Karpas-422 (cell line): ENCODE data around the gene TMEM252. TPM values are rescaled to one million over a fixed set of nuclear protein-coding genes. Genes with fewer than 3 reads are reported as not detected.

Experiments used
- DNase-seq: peaks from one replicate; pipeline ENCODE4 v3.0.0-alpha.2; 2015
- H2AFZ ChIP-seq: fragments of 200-600 bp; sonication (generic); 2 replicates; pipeline ENCODE4 v1.6.1; 2014; ENCODE audit warnings: antibody characterized with exemption, low read length, mixed read lengths
- H3K27ac ChIP-seq: fragments of 200-600 bp; sonication (generic); 2 replicates; pipeline ENCODE4 v1.5.1; 2014; ENCODE audit warnings: mild to moderate bottlenecking, low read length, moderate library complexity
- H3K27me3 ChIP-seq: fragments of 200-600 bp; sonication (generic); 2 replicates; pipeline ENCODE4 v1.6.1; 2014; ENCODE audit warnings: low read length, mixed read lengths
- H3K36me3 ChIP-seq: fragments of 200-600 bp; sonication (generic); 2 replicates; pipeline ENCODE4 v1.6.1; 2014; ENCODE audit warnings: low read length, mixed read lengths; ENCODE audit not compliant: insufficient read depth
- H3K4me1 ChIP-seq: fragments of 200-600 bp; sonication (generic); 2 replicates; pipeline ENCODE4 v1.6.1; 2014; ENCODE audit warnings: mild to moderate bottlenecking, low read length, mixed read lengths
- H3K4me2 ChIP-seq: fragments of 200-600 bp; sonication (generic); 2 replicates; pipeline ENCODE4 v1.6.1; 2014; ENCODE audit warnings: low read length, low read depth, mild to moderate bottlenecking; ENCODE audit not compliant: poor library complexity, severe bottlenecking
- H3K4me3 ChIP-seq: fragments of 200-600 bp; sonication (generic); 2 replicates; pipeline ENCODE4 v1.5.1; 2014; ENCODE audit warnings: mild to moderate bottlenecking, antibody characterized with exemption, low read length, mixed read lengths
- H3K79me2 ChIP-seq: fragments of 200-600 bp; sonication (generic); 2 replicates; pipeline ENCODE4 v1.6.1; 2014; ENCODE audit warnings: mild to moderate bottlenecking, low read length, mixed read lengths
- H3K9ac ChIP-seq: fragments of 200-600 bp; sonication (generic); 2 replicates; pipeline ENCODE4 v1.6.0; 2014; ENCODE audit warnings: low read length
- H3K9me2 ChIP-seq: fragments of 200-600 bp; sonication (generic), shearing (Covaris generic); replicated peaks from 2 replicates; pipeline ENCODE4 v1.6.0; 2014; ENCODE audit warnings: mild to moderate bottlenecking, low read length, moderate library complexity; ENCODE audit not compliant: insufficient read depth
- H3K9me3 ChIP-seq: fragments of 300-700, 200-600 bp; sonication (generic); 2 replicates; pipeline ENCODE4 v1.6.1; 2014; ENCODE audit warnings: low read length, mixed read lengths
- H4K20me1 ChIP-seq: fragments of 200-600 bp; sonication (generic); 2 replicates; pipeline ENCODE4 v1.6.1; 2014; ENCODE audit warnings: mild to moderate bottlenecking, antibody characterized with exemption, low read length, low read depth; ENCODE audit not compliant: insufficient read depth
- total RNA-seq: library from RNA; depleted of rRNA; stranded (reverse); fragments of >200 nt; shearing (Covaris generic); gene quantifications from 2 replicates; pipeline ENCODE4 v1.2.3, GENCODE V29; 2014; ENCODE audit warnings: low replicate concordance

Gene TMEM252
- total RNA-seq, 1 experiment from 2014 or later = not detected

GRCh38 chr9:68509689-68510088 lies 31.0 kb downstream of the TMEM252 start:
- Histone ChIP-seq H3K9me2 (no peaks in the 10 kb centered on the region), H3K4me2 (no peak overlapping the region), H3K36me3 (no peaks in the 10 kb centered on the region), H3K4me3 (no peak overlapping the region), H3K27me3 (no peaks in the 10 kb centered on the region), H3K4me1 (peaks cover 7% of the 10 kb centered on the region), H3K9ac (no peak overlapping the region), H3K27ac (no peak overlapping the region), H4K20me1 (no peaks in the 10 kb centered on the region), H2AFZ (no peak overlapping the region), H3K9me3 (no peaks in the 10 kb centered on the region), H3K79me2 (no peaks in the 10 kb centered on the region)
- no peak for DNase-seq

GRCh38 chr9:68508547-68508946 lies 32.1 kb downstream of the TMEM252 start:
- Histone ChIP-seq H3K9me3 (no peaks in the 10 kb centered on the region), H3K4me2 (no peak overlapping the region), H4K20me1 (no peaks in the 10 kb centered on the region), H3K36me3 (no peaks in the 10 kb centered on the region), H2AFZ (no peak overlapping the region), H3K9me2 (no peaks in the 10 kb centered on the region), H3K9ac (no peak overlapping the region), H3K4me1 (peaks cover 7% of the 10 kb centered on the region), H3K27ac (no peak overlapping the region), H3K79me2 (no peaks in the 10 kb centered on the region), H3K27me3 (no peaks in the 10 kb centered on the region), H3K4me3 (no peak overlapping the region)
- no peak for DNase-seq

GRCh38 chr9:68507806-68508145 lies 32.9 kb downstream of the TMEM252 start:
- Histone ChIP-seq H3K36me3 (no peaks in the 10 kb centered on the region), H3K79me2 (no peaks in the 10 kb centered on the region), H3K27ac (no peak overlapping the region), H3K4me1 (peaks cover 7% of the 10 kb centered on the region), H3K4me3 (no peak overlapping the region), H3K9me3 (no peaks in the 10 kb centered on the region), H3K27me3 (no peaks in the 10 kb centered on the region), H3K9ac (no peak overlapping the region), H3K9me2 (no peaks in the 10 kb centered on the region), H4K20me1 (no peaks in the 10 kb centered on the region), H2AFZ (no peak overlapping the region), H3K4me2 (no peak overlapping the region)
- no peak for DNase-seq

GRCh38 chr9:68507130-68507805 lies 33.4 kb downstream of the TMEM252 start:
- Histone ChIP-seq H3K4me3 (no peak overlapping the region), H4K20me1 (no peaks in the 10 kb centered on the region), H3K36me3 (no peaks in the 10 kb centered on the region), H3K9ac (no peak overlapping the region), H3K4me2 (no peak overlapping the region), H3K4me1 (peaks cover 7% of the 10 kb centered on the region), H3K27ac (no peak overlapping the region), H3K27me3 (no peaks in the 10 kb centered on the region), H2AFZ (no peak overlapping the region), H3K79me2 (no peaks in the 10 kb centered on the region), H3K9me2 (no peaks in the 10 kb centered on the region), H3K9me3 (no peaks in the 10 kb centered on the region)
- peak; percentile 70 for DNase-seq

- Histone ChIP-seq H4K20me1 (no peaks in the 10 kb centered on the region), H3K4me3 (no peak overlapping the region), H3K27me3 (no peaks in the 10 kb centered on the region), H3K4me2 (peak overlapping the region; percentile 15), H3K9me2 (no peaks in the 10 kb centered on the region), H3K27ac (no peak overlapping the region), H2AFZ (0 out of 2 replicates have a peak overlapping the region, but pooled peaks have one; percentile 56), H3K9ac (no peak overlapping the region), H3K9me3 (no peaks in the 10 kb centered on the region), H3K79me2 (no peaks in the 10 kb centered on the region), H3K4me1 (peaks cover 7% of the 10 kb centered on the region), H3K36me3 (no peaks in the 10 kb centered on the region)
- DNase-seq = no peak
These were observed 34.1 kb downstream of the TMEM252 start for GRCh38 chr9:68506551-68506950.

GRCh38 chr9:68505681-68506409 lies 34.8 kb downstream of the TMEM252 start:
- no peak overlapping the region for H3K27ac ChIP-seq
- H3K79me2 ChIP-seq = no peaks in the 10 kb centered on the region
- no peaks in the 10 kb centered on the region for H3K9me3 ChIP-seq
- peak; percentile 66 for DNase-seq
- no peak overlapping the region for H3K4me3 ChIP-seq
- H3K4me2 ChIP-seq = peak overlapping the region; percentile 15
- no peaks in the 10 kb centered on the region for H3K9me2 ChIP-seq
- 0 out of 2 replicates have a peak overlapping the region, but pooled peaks have one; percentile 56 for H2AFZ ChIP-seq
- peaks cover 7% of the 10 kb centered on the region for H3K4me1 ChIP-seq
- H3K9ac ChIP-seq = no peak overlapping the region
- no peaks in the 10 kb centered on the region for H3K36me3 ChIP-seq
- no peaks in the 10 kb centered on the region for H4K20me1 ChIP-seq
- no peaks in the 10 kb centered on the region for H3K27me3 ChIP-seq

GRCh38 chr9:68502279-68502678 lies 38.4 kb downstream of the TMEM252 start:
- no peaks in the 10 kb centered on the region for H3K9me3 ChIP-seq
- no peak overlapping the region for H3K4me2 ChIP-seq
- no peak overlapping the region for H3K27ac ChIP-seq
- DNase-seq = no peak
- no peaks in the 10 kb centered on the region for H4K20me1 ChIP-seq
- H3K9ac ChIP-seq = no peak overlapping the region
- H3K79me2 ChIP-seq = no peaks in the 10 kb centered on the region
- H3K4me3 ChIP-seq = no peak overlapping the region
- H3K27me3 ChIP-seq = no peaks in the 10 kb centered on the region
- H3K36me3 ChIP-seq = no peaks in the 10 kb centered on the region
- no peak overlapping the region for H2AFZ ChIP-seq
- no peaks in the 10 kb centered on the region for H3K9me2 ChIP-seq
- H3K4me1 ChIP-seq = peaks cover 7% of the 10 kb centered on the region

GRCh38 chr9:68500457-68501381 lies 40.0 kb downstream of the TMEM252 start:
- Histone ChIP-seq H3K9me2 (no peaks in the 10 kb centered on the region), H3K79me2 (no peaks in the 10 kb centered on the region), H3K9ac (no peak overlapping the region), H4K20me1 (no peaks in the 10 kb centered on the region), H3K4me1 (no peaks in the 10 kb centered on the region), H3K27ac (no peak overlapping the region), H2AFZ (no peak overlapping the region), H3K4me3 (no peak overlapping the region), H3K36me3 (no peaks in the 10 kb centered on the region), H3K9me3 (no peaks in the 10 kb centered on the region), H3K27me3 (no peaks in the 10 kb centered on the region), H3K4me2 (no peak overlapping the region)
- DNase-seq = no peak
